OCI-LY3 (cell line): ENCODE results near the gene SAMD10.

Experiments used
- EZH2phosphoT487 ChIP-seq: fragments of 200-600 bp; shearing (Covaris generic); IDR thresholded peaks from 2 replicates; pipeline ENCODE4 v1.6.1; 2018; ENCODE audit warnings: antibody characterized with exemption, mixed run types, low read depth
- TF ChIP-seq, protein P1 (sequence below): fragments of 200-600, 300-600 bp; sonication (generic); IDR thresholded peaks from 2 replicates; pipeline ENCODE4 v1.5.1; 2014; ENCODE audit warnings: antibody characterized with exemption, low read length, low read depth

DNA sequence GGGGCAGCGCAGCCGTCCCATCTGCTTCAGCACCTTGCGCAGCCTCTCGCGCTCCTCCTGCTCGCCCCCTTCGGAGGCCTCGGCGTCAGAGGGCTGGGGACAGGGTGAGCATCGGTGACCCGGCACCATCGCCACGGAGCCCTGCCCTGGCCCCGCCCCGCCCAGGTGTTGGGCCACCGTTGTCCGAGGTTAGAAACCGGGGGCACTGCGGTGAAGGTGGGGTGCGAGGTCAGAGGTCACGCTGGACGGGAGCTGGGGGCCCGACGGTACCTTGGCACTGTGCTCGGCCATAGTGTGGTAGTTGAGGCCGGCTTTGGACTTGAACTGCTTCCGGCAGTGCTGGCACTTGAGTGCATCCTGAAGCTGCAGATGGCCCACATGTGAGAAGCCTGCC lies 16.1 kb downstream of the SAMD10 start:
- no peak for TF ChIP-seq EZH2phosphoT487
- TF ChIP-seq, protein P1, sequence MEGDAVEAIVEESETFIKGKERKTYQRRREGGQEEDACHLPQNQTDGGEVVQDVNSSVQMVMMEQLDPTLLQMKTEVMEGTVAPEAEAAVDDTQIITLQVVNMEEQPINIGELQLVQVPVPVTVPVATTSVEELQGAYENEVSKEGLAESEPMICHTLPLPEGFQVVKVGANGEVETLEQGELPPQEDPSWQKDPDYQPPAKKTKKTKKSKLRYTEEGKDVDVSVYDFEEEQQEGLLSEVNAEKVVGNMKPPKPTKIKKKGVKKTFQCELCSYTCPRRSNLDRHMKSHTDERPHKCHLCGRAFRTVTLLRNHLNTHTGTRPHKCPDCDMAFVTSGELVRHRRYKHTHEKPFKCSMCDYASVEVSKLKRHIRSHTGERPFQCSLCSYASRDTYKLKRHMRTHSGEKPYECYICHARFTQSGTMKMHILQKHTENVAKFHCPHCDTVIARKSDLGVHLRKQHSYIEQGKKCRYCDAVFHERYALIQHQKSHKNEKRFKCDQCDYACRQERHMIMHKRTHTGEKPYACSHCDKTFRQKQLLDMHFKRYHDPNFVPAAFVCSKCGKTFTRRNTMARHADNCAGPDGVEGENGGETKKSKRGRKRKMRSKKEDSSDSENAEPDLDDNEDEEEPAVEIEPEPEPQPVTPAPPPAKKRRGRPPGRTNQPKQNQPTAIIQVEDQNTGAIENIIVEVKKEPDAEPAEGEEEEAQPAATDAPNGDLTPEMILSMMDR = no peak
